ENCODE data around the gene GBF1.

The GBF1 gene

DNA sequence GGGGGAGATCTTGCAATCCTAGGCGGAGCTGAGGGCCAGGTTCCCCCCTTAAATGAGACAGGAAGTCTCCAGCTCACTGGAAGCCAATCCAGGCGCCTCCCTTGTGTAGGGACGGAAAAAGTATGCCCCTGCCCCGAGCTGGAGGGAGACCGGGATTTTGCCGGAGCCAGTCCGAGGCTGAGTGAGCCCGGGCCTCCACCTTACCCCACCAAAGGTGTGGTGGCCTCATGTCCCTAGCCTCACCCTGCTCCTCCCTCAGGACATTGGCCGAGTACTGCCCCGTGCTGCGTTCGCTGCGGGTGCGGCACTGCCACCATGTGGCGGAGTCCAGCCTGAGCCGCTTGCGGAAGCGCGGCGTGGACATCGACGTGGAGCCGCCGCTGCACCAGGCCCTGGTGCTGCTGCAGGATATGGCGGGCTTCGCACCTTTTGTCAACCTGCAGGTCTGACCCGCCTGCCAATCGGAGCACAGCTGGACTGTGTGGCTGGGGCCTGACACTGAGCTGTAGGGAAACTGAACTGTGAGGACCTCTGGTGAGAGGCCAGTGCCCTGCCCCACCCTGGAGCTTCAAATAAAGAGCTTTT is 177.3 kb downstream of the GBF1 start:
- peak; percentile 61 for DNase-seq (ENCODE audit: low spot score)

DNA sequence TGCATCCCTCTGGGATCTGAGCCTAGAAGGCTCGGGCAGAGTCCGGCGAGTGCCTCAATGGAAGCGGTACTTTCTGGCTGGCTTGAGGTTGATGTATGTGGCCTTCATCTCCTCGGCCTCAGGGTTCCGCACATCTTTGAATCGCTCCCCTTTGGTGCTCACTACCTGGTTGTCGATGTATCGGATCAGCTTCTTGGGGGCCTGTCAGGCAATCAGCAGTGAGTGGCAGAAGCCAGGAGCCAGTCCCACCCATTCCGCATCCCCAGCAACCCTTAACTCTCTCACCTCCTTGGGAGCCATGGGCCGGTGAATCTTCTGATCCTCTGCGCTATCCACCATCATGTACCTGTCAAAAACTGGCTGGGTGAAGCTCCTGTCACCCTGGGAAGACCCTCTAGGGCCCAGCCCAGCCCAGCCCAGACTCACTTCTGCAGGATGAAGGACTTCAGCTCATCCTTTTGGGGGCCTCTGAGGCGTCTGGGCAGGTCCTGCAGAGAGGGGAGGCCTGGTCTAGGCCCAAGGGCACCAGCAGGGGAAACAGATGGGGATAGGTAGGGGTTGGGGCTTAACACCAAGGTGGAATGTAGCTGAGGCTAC is 178.1 kb downstream of the GBF1 start:
- DNase-seq (ENCODE audit: low spot score), result no peak

DNA sequence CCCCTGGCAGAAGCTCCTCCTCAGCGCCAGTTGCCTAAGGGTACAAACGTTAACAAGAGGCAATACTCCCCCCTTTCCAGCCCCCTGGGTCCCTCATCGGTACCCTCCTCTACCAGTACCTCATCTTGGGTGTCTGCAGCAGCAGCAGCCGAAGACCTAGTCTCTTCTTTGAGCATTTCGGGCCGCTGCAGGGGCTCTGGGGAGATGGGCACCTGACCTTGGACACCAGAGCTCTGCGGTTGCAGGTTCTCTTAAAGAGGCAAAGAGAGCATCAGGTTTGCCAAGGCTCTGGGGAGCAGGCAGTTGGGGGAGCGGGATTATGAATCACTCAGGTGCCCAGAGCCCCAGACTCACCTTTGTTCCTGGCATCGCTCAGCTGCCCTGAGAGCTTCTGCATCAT is 178.8 kb downstream of the GBF1 start:
- DNase-seq (ENCODE audit: low spot score), result no peak

DNA sequence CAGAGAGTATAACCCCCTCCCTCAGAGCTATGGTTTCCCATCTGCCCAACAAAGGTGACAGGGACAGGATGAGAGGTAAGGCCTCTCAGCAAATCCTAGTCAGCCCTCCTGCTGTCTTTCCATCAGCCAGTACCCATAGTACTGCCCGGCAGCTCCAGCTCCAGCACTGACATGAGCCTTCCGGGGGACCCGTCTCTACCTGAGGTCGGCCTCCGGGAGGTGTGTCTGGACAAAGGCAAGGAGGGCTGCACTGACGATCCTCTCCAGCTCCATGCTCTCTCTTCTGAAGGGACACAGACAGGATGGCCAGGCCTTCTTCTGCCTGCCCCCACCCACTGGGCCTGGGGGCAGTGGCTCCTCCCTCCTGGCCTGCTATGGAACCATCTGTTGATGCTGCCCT is 179.6 kb downstream of the GBF1 start:
- DNase-seq (ENCODE audit: low spot score), result no peak

DNA sequence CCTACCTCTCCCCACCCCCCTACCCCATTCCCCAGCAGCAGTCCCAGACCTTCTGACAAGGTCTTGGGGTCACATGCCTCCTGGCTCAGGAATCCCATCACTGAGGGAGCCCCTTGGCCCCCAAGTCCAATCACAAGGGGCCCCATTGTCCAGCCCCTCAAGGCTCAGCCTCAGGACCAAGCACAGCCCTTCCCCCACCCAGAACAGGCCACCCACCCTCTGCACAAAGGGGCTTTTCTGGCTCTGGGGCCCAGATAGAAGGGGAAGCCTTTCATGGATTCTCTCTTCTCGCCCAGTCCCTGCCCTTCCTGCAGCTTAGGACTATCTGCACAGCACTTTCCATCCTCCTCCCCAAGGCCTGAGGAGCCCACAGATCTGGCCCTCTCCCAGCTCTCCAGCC is 180.1 kb downstream of the GBF1 start:
- no peak for DNase-seq (ENCODE audit: low spot score)

DNA sequence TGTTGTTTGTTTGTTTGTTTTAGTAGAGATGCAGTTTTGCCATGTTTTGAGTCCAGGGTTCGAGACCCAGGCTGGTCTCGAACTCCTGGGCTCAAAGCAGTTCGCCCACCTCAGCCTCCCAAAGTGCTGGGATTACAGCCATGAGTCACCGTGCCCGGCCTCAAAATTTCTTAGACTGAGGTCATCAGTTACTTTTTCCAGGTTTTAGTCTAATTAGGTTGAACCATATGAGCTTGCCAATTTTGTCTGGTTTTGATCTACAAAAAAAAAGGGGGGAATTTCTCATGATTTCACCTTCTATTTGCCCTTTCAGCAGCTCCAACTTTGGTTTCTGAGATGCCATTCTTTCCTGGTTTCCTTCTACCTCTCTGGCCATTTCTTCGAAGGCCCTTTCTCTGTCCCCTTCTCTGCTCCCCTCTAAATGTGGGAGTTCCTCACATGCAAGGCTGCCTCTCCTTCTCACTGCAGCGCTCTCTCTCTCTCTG is 181.5 kb downstream of the GBF1 start:
- DNase-seq (ENCODE audit: low spot score), result no peak

DNA sequence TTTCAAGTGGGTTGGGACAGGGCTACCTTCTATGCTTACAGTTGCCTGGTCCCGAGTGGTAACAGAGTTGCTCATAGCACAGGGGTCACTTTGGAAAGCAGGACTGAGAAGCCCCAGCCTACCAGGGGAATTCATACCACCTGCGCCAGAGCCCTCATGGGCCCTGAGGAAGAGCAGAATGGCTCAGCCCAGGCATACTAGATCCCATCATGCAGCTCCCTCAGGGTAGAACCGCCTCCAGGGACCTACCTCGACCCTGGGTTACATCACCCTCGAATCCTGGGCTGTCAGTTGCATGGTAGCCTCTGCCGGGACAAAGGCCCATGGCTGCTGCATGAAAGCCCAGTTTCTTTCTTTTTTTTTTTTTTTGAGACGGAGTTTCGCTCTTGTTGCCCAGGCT is 184.1 kb downstream of the GBF1 start:
- no peak for DNase-seq (ENCODE audit: low spot score)

DNA sequence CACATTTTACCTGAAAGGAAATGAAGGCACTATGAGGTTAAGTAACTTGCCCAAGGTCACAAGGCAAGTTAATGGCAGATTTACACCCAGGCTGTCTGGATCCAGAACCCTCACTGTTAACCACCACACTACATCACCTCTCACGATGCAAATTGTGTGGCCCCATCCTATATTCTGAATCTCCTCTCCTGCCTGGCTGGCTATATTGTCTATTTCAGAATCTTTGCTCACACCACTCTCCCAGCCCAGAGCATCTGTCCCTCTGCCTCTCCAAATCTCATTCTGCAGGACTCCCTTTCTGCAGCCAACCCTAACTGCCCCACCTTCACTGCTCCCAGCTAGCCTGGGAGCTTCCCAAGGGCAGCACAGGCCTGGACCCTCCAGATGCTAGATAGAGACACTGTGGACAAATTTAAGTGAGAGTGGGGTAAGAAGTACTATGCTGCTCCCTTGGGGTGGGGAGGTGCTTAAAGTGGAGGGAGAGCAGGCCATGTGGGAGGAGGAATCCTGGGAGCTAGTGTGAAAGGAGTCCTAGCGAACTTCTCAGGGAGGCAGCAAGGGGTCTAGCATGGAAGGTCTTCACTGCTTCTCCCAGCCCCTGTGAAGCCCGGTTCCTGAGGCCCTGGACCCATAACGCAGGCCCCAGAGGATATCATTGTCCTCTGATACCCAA is 186.3 kb downstream of the GBF1 start:
- no peak for DNase-seq (ENCODE audit: low spot score)
